Cardiac fibroblast (primary cell): ENCODE data around the gene SLC5A8.

ENCODE experiments used
- DNase-seq, 2 donors: peaks; one replicate each; pipeline versions ENCODE4 v3.0.0 to v3.0.0-alpha.2; 2010; ENCODE audit warnings: low read depth in 2 of 2
- H3K4me3 ChIP-seq, 2 donors: replicated peaks in 1 of 2; 1 replicate in 1 of 2; 2 replicates in 1 of 2; pipeline ENCODE4 v1.5.1; 2011; ENCODE audit warnings: low read depth in 2 of 2, low read length in 2 of 2, mild to moderate bottlenecking in 2 of 2, moderate library complexity in 1 of 2
- TF ChIP-seq, protein P1 (sequence below): IDR thresholded peaks from one replicate; pipeline ENCODE4 v1.5.1; 2011; ENCODE audit warnings: low read depth, mild to moderate bottlenecking, low read length, inconsistent platforms

The SLC5A8 gene

DNA sequence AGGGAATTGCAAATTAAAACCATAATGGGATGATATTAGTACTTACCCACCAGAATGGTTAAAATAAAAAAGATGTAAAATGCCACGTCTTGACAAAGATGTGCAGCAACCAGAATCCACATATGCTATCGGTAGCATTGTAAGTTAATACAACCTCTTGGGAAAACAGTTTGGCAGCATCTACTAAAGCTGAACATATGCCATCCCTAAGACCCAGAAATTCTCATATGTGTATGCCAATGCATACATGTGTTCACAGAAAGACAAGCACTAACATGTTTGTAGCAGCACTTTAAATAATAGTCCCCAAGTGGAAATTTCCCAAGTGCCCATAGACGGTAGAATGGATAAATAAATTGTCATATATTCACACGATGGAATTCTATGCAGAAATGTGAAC, 28.3 kb upstream of the SLC5A8 start:
- TF ChIP-seq, protein P1, sequence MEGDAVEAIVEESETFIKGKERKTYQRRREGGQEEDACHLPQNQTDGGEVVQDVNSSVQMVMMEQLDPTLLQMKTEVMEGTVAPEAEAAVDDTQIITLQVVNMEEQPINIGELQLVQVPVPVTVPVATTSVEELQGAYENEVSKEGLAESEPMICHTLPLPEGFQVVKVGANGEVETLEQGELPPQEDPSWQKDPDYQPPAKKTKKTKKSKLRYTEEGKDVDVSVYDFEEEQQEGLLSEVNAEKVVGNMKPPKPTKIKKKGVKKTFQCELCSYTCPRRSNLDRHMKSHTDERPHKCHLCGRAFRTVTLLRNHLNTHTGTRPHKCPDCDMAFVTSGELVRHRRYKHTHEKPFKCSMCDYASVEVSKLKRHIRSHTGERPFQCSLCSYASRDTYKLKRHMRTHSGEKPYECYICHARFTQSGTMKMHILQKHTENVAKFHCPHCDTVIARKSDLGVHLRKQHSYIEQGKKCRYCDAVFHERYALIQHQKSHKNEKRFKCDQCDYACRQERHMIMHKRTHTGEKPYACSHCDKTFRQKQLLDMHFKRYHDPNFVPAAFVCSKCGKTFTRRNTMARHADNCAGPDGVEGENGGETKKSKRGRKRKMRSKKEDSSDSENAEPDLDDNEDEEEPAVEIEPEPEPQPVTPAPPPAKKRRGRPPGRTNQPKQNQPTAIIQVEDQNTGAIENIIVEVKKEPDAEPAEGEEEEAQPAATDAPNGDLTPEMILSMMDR = no peak
- no peak overlapping the region for H3K4me3 ChIP-seq
- DNase-seq = no peak

DNA sequence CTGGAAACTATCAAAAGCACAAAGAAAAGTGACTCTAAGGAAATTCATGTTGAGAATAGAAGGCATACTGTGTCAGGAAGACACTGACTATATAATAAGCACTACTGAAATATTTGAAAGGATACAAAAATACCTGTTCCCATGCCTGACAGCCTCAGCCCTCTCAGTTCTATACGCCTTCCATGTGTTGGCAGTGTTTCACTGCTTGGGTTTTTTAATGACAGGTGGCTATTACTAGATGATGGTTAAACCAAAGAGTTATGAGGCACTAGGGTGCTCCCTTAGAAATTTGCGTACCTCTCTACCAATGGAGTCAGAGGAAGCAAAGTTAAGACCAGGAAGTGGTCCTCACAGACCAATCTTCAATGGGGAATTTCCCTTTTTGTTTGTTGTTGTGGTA, 25.6 kb upstream of the SLC5A8 start:
- no peak overlapping the region for H3K4me3 ChIP-seq
- no peak for DNase-seq
- TF ChIP-seq, protein P1 = no peak

DNA sequence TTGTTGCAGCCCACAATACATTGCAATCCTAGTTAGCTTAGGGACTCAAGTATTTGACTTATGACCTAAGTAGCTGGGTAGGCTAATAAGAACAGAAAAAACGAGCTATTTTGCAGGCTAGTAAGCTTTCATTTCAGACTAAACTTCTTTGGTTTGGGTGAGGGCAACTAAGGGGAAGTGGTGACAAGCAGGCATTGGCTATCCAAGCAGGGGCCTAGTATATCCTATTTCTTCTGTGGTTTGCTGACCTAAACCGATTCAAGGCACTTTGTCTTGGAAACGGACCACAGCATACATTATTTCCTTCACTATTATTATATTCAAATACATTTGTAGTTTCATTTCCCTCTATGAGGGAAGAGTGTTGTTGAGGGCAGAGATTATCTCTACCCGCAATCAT, 21.6 kb upstream of the SLC5A8 start:
- H3K4me3 ChIP-seq = no peak overlapping the region
- TF ChIP-seq, protein P1 = no peak
- no peak for DNase-seq

DNA sequence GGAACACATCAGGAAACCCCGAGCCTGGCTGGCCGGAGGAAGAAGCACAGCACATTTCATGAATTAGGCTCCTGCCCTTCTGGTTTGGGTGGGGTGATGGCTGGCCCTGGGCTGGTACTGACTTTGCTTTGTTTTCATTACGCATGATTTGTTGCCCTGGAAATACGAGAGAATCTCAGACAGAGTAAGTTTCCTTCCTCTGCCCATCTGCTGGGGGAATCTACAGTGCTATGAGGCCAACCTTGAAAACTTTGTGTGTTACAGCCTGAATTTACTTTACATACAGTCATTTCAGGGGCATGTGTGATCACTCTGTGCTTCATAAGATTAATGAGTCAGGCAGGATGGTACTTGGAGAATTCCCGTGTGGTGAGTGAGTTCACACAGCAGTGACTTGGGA, 20.5 kb upstream of the SLC5A8 start:
- TF ChIP-seq, protein P1 = no peak
- no peak overlapping the region for H3K4me3 ChIP-seq
- DNase-seq = peak; percentile 8 to 69

DNA sequence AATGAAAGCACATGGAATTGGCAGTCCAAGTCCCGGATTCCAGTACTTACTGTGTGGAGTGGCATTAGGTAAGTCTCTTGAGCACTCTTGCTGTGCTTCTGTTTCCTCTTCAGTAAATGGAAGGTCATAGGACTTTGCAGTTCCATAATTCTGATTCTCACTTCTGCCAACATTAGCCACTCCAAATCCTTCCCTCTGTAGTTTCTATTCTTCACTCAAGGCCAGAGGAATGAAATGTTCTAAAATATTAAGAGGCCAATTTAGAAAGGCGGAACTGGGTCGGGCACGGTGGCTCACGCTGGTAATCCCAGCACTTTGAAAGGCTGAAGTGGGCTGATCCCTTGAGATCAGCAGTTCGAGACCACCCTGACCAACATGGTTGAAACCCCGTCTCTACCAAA, 19.8 kb upstream of the SLC5A8 start:
- TF ChIP-seq, protein P1 = no peak
- H3K4me3 ChIP-seq = no peak overlapping the region
- DNase-seq = no peak

DNA sequence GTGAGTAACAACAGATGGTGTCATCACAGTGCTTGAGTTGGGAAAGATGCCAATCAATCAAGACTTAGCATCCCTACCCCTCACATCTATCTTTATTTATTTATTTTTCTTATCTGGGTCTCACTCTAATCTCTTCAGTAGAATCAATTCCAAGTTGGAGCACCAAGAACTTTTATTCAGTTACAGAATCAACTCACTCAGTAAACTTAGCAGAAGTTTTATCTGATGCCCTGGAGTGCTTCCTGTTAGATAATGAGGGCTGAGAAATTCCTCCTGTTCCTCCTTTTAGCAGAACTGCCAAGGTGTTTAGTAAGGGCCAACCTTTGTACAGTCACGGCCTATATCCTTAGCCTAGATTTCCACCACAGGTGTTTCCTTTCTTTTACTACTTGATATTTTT, 11.3 kb upstream of the SLC5A8 start:
- DNase-seq = no peak
- no peak overlapping the region for H3K4me3 ChIP-seq
- TF ChIP-seq, protein P1 = no peak

DNA sequence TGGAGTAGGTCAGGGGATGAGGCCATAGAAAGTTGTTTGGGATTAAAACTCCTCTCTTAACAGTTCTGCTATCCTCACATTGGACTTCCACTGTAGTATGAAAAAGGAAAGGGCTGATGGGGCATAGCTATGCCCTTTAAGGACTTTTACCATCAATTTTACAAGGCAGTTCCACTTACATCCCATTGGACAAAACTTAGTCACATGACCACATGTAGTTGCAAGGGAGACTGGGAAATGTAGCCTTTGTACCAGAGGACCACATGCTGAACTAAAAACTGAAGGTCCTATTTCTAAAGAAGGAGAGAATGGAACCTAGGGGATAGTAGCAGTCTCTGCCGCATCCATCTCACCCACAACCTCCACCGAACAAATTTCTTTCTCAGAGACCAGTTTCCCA, 6.8 kb upstream of the SLC5A8 start:
- H3K4me3 ChIP-seq = no peak overlapping the region
- no peak for DNase-seq
- TF ChIP-seq, protein P1 = no peak
